ENCODE measurements around the gene GGT5. TPM values are rescaled to one million over a fixed set of nuclear protein-coding genes. Genes with fewer than 3 reads are reported as not detected.

The GGT5 gene
- total and polyA plus RNA-seq, 4 experiments from 2014 or later = not detected

- Histone ChIP-seq H3K9me3 (ENCODE audit: control insufficient read depth in 1 of 2, low read length in 2 of 2) (no peaks in the 10 kb centered on the region), H3K27me3 (ENCODE audit: insufficient read depth, low read length) (no peaks in the 10 kb centered on the region), H3K36me3 (ENCODE audit: insufficient read depth, low read length) (no peaks in the 10 kb centered on the region), H3K4me1 (ENCODE audit: insufficient read depth, low read length) (no peaks in the 10 kb centered on the region), H3K4me3 (ENCODE audit: low read length in 2 of 2) (no peak overlapping the region), H3K27ac (ENCODE audit: low read depth, low read length) (no peak overlapping the region)
- no peak for DNase-seq
- CTCF ChIA-PET (ENCODE audit: partially characterized antibody) = no interaction called here
- peak overlapping the region in 1 of 7 donors; percentile 5 for H3K27ac Mint-ChIP-seq
- H3K36me3 Mint-ChIP-seq = no peaks in the 10 kb centered on the region
- H3K4me1 Mint-ChIP-seq = peaks cover 3 to 9% (median 7%) of the 10 kb centered on the region in 4 donors
- H3K9me3 Mint-ChIP-seq = no peaks in the 10 kb centered on the region
- H3K27me3 Mint-ChIP-seq = no peaks in the 10 kb centered on the region
- POLR2A ChIA-PET (ENCODE audit: partially characterized antibody) = no interaction called here
- intact Hi-C loops (cut with micrococcal nuclease) = no loop called here
- H3K4me3 Mint-ChIP-seq = no peak overlapping the region
These were observed 42.9 kb downstream of the GGT5 start for GRCh38 chr22:24201681-24202614.

DNA sequence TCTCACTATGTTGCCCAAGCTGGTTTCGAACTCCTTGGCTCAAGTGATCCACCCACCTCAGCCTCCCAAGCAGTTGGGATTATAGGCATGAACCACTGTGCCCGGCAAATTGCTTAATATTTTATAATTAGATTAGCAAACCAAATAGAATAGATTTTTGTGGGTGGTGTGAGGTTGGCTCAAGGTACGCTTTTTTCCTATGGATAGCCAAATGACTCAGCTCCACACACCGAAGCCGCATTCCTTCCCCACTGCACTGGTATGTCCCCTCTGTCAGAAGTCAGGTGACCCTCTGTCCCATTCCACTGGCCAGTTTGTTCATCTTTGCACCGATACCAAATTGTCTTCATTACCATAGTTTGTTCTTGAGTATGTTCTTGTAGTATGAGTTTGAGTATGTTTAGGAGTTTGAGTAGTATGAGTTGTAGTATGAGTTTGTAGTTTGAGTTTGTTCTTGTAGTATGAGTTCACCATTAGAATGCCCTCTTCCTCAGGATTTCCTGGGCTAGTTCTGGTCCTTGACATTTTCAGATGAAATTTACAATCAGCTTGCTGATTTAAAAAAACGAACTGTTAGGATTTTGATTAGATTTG is 44.2 kb downstream of the GGT5 start:
- Histone ChIP-seq H3K9me3 (ENCODE audit: control insufficient read depth in 1 of 2, low read length in 2 of 2) (no peaks in the 10 kb centered on the region), H3K27me3 (ENCODE audit: insufficient read depth, low read length) (no peaks in the 10 kb centered on the region), H3K36me3 (ENCODE audit: insufficient read depth, low read length) (no peaks in the 10 kb centered on the region), H3K4me1 (ENCODE audit: insufficient read depth, low read length) (no peaks in the 10 kb centered on the region), H3K27ac (ENCODE audit: low read depth, low read length) (no peak overlapping the region), H3K4me3 (ENCODE audit: low read length in 2 of 2) (no peak overlapping the region)
- H3K27ac Mint-ChIP-seq = no peak overlapping the region
- intact Hi-C loops (cut with micrococcal nuclease) = no loop called here
- CTCF ChIA-PET (ENCODE audit: partially characterized antibody) = no interaction called here
- no peak overlapping the region for H3K4me3 Mint-ChIP-seq
- no peaks in the 10 kb centered on the region for H3K36me3 Mint-ChIP-seq
- peaks cover 3 to 9% (median 6%) of the 10 kb centered on the region in 4 donors for H3K4me1 Mint-ChIP-seq
- H3K27me3 Mint-ChIP-seq = no peaks in the 10 kb centered on the region
- no peak for DNase-seq
- no peaks in the 10 kb centered on the region for H3K9me3 Mint-ChIP-seq
- POLR2A ChIA-PET (ENCODE audit: partially characterized antibody) = no interaction called here

DNA sequence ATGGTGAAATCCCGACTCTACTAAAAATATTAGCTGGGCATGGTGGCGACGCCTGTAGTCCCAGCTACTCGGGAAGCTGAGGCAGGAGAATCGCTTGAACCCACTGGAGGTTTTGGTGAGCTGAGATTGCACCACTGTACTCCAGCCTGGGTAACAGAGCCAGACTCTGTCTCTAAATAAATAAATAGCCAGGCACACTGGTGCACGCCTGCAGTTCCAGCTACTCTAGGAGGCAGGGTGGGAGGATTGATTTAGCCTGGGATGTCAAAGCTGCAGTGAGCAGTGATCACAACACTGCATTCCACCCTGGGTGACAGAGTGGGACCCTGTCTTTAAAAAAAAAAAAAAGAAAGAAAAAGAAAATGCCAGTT is 46.2 kb downstream of the GGT5 start:
- Histone ChIP-seq H3K27ac (ENCODE audit: low read depth, low read length) (no peak overlapping the region), H3K27me3 (ENCODE audit: insufficient read depth, low read length) (no peaks in the 10 kb centered on the region), H3K4me3 (ENCODE audit: low read length in 2 of 2) (no peak overlapping the region), H3K4me1 (ENCODE audit: insufficient read depth, low read length) (no peaks in the 10 kb centered on the region), H3K9me3 (ENCODE audit: control insufficient read depth in 1 of 2, low read length in 2 of 2) (no peaks in the 10 kb centered on the region), H3K36me3 (ENCODE audit: insufficient read depth, low read length) (no peaks in the 10 kb centered on the region)
- ChIA-PET CTCF (ENCODE audit: partially characterized antibody) (no interaction called here), POLR2A (ENCODE audit: partially characterized antibody) (no interaction called here)
- Mint-ChIP-seq H3K4me1 (peaks cover 1 to 9% (median 6%) of the 10 kb centered on the region in 4 donors), H3K27ac (peak overlapping the region in 1 of 7 donors; percentile 60), H3K27me3 (no peaks in the 10 kb centered on the region), H3K36me3 (no peaks in the 10 kb centered on the region), H3K4me3 (no peak overlapping the region), H3K9me3 (no peaks in the 10 kb centered on the region)
- DNase-seq = no peak
- intact Hi-C loops (cut with micrococcal nuclease) = no loop called here

- no peaks in the 10 kb centered on the region for H3K36me3 ChIP-seq (ENCODE audit: insufficient read depth, low read length)
- H3K27ac ChIP-seq (ENCODE audit: low read depth, low read length) = no peak overlapping the region
- Mint-ChIP-seq H3K36me3 (no peaks in the 10 kb centered on the region), H3K27me3 (no peaks in the 10 kb centered on the region), H3K27ac (no peak overlapping the region), H3K4me3 (no peak overlapping the region), H3K4me1 (peaks cover 0 to 2% (median 0%) of the 10 kb centered on the region in 4 donors), H3K9me3 (peaks cover 0 to 4% (median 0%) of the 10 kb centered on the region in 8 donors)
- H3K27me3 ChIP-seq (ENCODE audit: insufficient read depth, low read length) = no peaks in the 10 kb centered on the region
- intact Hi-C loops (cut with micrococcal nuclease) = no loop called here
- H3K4me1 ChIP-seq (ENCODE audit: insufficient read depth, low read length) = no peaks in the 10 kb centered on the region
- H3K4me3 ChIP-seq (ENCODE audit: low read length in 2 of 2) = no peak overlapping the region
- no peak for DNase-seq
- H3K9me3 ChIP-seq (ENCODE audit: control insufficient read depth in 1 of 2, low read length in 2 of 2) = no peaks in the 10 kb centered on the region
- ChIA-PET POLR2A (ENCODE audit: partially characterized antibody) (no interaction called here), CTCF (ENCODE audit: partially characterized antibody) (no interaction called here)
These were observed 53.0 kb downstream of the GGT5 start for GRCh38 chr22:24191893-24192292.

- H3K4me3 Mint-ChIP-seq = no peak overlapping the region
- ChIA-PET CTCF (ENCODE audit: partially characterized antibody) (no interaction called here), POLR2A (ENCODE audit: partially characterized antibody) (no interaction called here)
These were observed 53.5 kb downstream of the GGT5 start for GRCh38 chr22:24191381-24191841.

GRCh38 chr22:24190596-24191208 is 54.2 kb downstream of the GGT5 start:
- no peaks in the 10 kb centered on the region for H3K36me3 Mint-ChIP-seq
- no peaks in the 10 kb centered on the region for H3K27me3 Mint-ChIP-seq
- POLR2A ChIA-PET (ENCODE audit: partially characterized antibody) = no interaction called here
- DNase-seq = no peak
- no peak overlapping the region for H3K27ac ChIP-seq (ENCODE audit: low read depth, low read length)
- no peaks in the 10 kb centered on the region for H3K27me3 ChIP-seq (ENCODE audit: insufficient read depth, low read length)
- H3K4me1 ChIP-seq (ENCODE audit: insufficient read depth, low read length) = no peaks in the 10 kb centered on the region
- no peak overlapping the region for H3K4me3 Mint-ChIP-seq
- peak overlapping the region in 3 of 7 donors; percentile 7 to 66 (median 48) for H3K27ac Mint-ChIP-seq
- peaks cover 0 to 2% (median 0%) of the 10 kb centered on the region in 4 donors for H3K4me1 Mint-ChIP-seq
- peaks cover 0 to 4% (median 0%) of the 10 kb centered on the region in 8 donors for H3K9me3 Mint-ChIP-seq
- CTCF ChIA-PET (ENCODE audit: partially characterized antibody) = interaction anchor here (1.0 to 1.1 kb wide), 2 partner anchors 34 to 40 kb away, joined by 3 to 4 read pairs; no protein-coding TSS in a partner anchor
- no peak overlapping the region for H3K4me3 ChIP-seq (ENCODE audit: low read length in 2 of 2)
- no peaks in the 10 kb centered on the region for H3K36me3 ChIP-seq (ENCODE audit: insufficient read depth, low read length)
- intact Hi-C loops (cut with micrococcal nuclease) = no loop called here
- H3K9me3 ChIP-seq (ENCODE audit: control insufficient read depth in 1 of 2, low read length in 2 of 2) = no peaks in the 10 kb centered on the region

More at GRCh38 chr22:24191381-24191841, 53.5 kb downstream of the GGT5 start:
- no peaks in the 10 kb centered on the region for H3K9me3 ChIP-seq (ENCODE audit: control insufficient read depth in 1 of 2, low read length in 2 of 2)
- no peaks in the 10 kb centered on the region for H3K4me1 ChIP-seq (ENCODE audit: insufficient read depth, low read length)
- Mint-ChIP-seq H3K9me3 (peaks cover 0 to 4% (median 0%) of the 10 kb centered on the region in 8 donors), H3K4me1 (peaks cover 0 to 2% (median 0%) of the 10 kb centered on the region in 4 donors), H3K27ac (peak overlapping the region in 1 of 7 donors; percentile 66), H3K36me3 (no peaks in the 10 kb centered on the region), H3K27me3 (no peaks in the 10 kb centered on the region)
- no peak overlapping the region for H3K4me3 ChIP-seq (ENCODE audit: low read length in 2 of 2)
- H3K27me3 ChIP-seq (ENCODE audit: insufficient read depth, low read length) = no peaks in the 10 kb centered on the region
- no peak overlapping the region for H3K27ac ChIP-seq (ENCODE audit: low read depth, low read length)
- no peak for DNase-seq
- intact Hi-C loops (cut with micrococcal nuclease) = no loop called here
- H3K36me3 ChIP-seq (ENCODE audit: insufficient read depth, low read length) = no peaks in the 10 kb centered on the region

GRCh38 chr22:24190159-24190540 is 54.7 kb downstream of the GGT5 start:
- no peaks in the 10 kb centered on the region for H3K27me3 Mint-ChIP-seq
- intact Hi-C loops (cut with micrococcal nuclease) = no loop called here
- Histone ChIP-seq H3K36me3 (ENCODE audit: insufficient read depth, low read length) (no peaks in the 10 kb centered on the region), H3K4me3 (ENCODE audit: low read length in 2 of 2) (no peak overlapping the region), H3K4me1 (ENCODE audit: insufficient read depth, low read length) (no peaks in the 10 kb centered on the region), H3K9me3 (ENCODE audit: control insufficient read depth in 1 of 2, low read length in 2 of 2) (no peaks in the 10 kb centered on the region), H3K27ac (ENCODE audit: low read depth, low read length) (no peak overlapping the region), H3K27me3 (ENCODE audit: insufficient read depth, low read length) (no peaks in the 10 kb centered on the region)
- POLR2A ChIA-PET (ENCODE audit: partially characterized antibody) = no interaction called here
- H3K9me3 Mint-ChIP-seq = peaks cover 0 to 4% (median 0%) of the 10 kb centered on the region in 8 donors
- no peak for DNase-seq
- no peak overlapping the region for H3K4me3 Mint-ChIP-seq
- H3K27ac Mint-ChIP-seq = no peak overlapping the region
- H3K4me1 Mint-ChIP-seq = peaks cover 0 to 2% (median 0%) of the 10 kb centered on the region in 4 donors
- CTCF ChIA-PET (ENCODE audit: partially characterized antibody) = interaction anchor here (1.0 to 1.1 kb wide), 2 partner anchors 33 to 41 kb away, joined by 3 to 4 read pairs; no protein-coding TSS in a partner anchor
- H3K36me3 Mint-ChIP-seq = no peaks in the 10 kb centered on the region
